Measurements from ENCODE around the gene NTRK1.
A peak's percentile ranks its signal among the peaks of the same experiment; 100 is the strongest.

The NTRK1 gene

DNA sequence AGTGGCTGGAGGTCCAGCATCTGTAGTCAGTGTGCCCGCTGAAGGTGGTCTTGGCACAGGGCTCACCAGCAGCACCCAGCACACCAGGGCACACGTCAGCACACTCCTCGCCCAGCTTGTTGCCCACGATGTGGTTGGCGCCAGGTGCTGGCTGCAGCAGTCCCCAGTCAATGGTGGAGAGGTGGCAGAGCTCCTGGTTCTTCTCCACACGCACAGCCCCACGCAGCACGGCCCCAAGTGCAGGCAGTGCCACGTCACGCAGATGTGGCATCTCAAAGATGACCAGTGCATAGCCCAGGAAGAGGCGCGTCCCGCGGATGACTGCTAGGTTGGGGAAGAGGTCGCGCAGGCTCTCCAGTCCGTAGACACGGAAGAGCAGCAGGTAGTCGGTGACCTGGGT lies 6.9 kb upstream of the NTRK1 start:
- H3K27ac ChIP-seq = no peak overlapping the region
- peaks cover 0 to 62% of the 10 kb centered on the region in 2 donors for H3K27me3 ChIP-seq
- intact Hi-C loops (cut with DNase I; ENCODE audit: low total_unique reads) = no loop called here
- TF ChIP-seq, protein P1, sequence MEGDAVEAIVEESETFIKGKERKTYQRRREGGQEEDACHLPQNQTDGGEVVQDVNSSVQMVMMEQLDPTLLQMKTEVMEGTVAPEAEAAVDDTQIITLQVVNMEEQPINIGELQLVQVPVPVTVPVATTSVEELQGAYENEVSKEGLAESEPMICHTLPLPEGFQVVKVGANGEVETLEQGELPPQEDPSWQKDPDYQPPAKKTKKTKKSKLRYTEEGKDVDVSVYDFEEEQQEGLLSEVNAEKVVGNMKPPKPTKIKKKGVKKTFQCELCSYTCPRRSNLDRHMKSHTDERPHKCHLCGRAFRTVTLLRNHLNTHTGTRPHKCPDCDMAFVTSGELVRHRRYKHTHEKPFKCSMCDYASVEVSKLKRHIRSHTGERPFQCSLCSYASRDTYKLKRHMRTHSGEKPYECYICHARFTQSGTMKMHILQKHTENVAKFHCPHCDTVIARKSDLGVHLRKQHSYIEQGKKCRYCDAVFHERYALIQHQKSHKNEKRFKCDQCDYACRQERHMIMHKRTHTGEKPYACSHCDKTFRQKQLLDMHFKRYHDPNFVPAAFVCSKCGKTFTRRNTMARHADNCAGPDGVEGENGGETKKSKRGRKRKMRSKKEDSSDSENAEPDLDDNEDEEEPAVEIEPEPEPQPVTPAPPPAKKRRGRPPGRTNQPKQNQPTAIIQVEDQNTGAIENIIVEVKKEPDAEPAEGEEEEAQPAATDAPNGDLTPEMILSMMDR (IDR thresholded peaks at IDR 0.05) = no peak
- peaks cover 0 to 13% (median 1%) of the 10 kb centered on the region in 4 donors for H3K4me1 ChIP-seq
- no peaks in the 10 kb centered on the region for H3K36me3 ChIP-seq
- no peak overlapping the region for H3K4me3 ChIP-seq
- H3K9me3 ChIP-seq = no peaks in the 10 kb centered on the region
- no peak for DNase-seq

DNA sequence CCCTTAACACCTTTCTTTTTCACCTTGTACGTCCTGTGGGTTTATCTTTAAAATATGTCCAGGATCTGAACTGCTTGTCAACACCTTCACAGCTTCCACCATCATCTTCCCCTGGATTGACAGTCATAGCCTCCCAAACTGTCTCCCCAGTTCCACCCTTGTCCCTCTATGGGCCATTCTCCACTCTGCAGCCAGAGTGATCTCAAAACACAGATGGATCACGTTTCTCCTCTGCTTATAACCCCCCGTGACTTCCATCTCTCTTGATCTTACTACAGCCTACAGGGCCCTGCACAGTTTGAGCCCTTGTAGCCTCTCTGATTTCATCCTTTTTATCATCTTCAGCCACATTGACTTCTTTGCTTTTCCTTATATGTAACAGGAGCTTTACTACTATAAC lies 6.0 kb upstream of the NTRK1 start:
- Histone ChIP-seq H3K9me3 (no peaks in the 10 kb centered on the region), H3K4me3 (no peak overlapping the region), H3K27ac (no peak overlapping the region), H3K27me3 (peaks cover 0 to 63% of the 10 kb centered on the region in 2 donors), H3K36me3 (no peaks in the 10 kb centered on the region), H3K4me1 (peaks cover 0 to 18% (median 10%) of the 10 kb centered on the region in 4 donors)
- DNase-seq = no peak
- intact Hi-C loops (cut with DNase I; ENCODE audit: low total_unique reads) = no loop called here
- TF ChIP-seq, protein P1 (IDR thresholded peaks at IDR 0.05) = no peak

DNA sequence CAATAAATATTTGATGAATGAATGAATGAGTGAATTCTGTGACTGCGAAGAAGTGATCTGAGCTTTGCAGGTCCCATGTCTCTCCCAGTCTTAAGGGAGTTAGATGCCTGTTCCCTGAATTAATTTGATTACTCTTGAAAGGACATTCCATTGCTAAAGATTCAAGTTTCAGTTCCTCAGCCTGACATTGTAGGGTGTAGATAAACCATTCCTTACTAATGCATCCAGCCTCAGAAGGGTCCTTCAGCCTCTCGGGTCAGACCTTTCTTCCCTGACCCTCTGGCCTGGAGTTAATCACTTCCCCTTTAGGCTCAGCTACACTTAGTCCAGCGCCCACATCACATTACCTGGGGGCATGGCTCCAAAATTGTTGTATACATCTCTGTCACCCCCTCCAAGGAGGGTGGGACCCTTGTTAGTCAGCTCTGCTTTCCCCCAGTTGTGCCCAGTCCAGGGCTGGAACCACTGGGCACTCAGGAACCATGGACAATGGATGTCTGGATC lies 4.3 kb upstream of the NTRK1 start:
- no peaks in the 10 kb centered on the region for H3K36me3 ChIP-seq
- DNase-seq = no peak
- H3K4me1 ChIP-seq = peaks cover 0 to 35% (median 25%) of the 10 kb centered on the region in 4 donors
- H3K27me3 ChIP-seq = peaks cover 0 to 74% of the 10 kb centered on the region in 2 donors
- H3K4me3 ChIP-seq = no peak overlapping the region
- no peak overlapping the region for H3K27ac ChIP-seq
- intact Hi-C loops (cut with DNase I; ENCODE audit: low total_unique reads) = no loop called here
- no peaks in the 10 kb centered on the region for H3K9me3 ChIP-seq
- TF ChIP-seq, protein P1 (IDR thresholded peaks at IDR 0.05) = no peak

DNA sequence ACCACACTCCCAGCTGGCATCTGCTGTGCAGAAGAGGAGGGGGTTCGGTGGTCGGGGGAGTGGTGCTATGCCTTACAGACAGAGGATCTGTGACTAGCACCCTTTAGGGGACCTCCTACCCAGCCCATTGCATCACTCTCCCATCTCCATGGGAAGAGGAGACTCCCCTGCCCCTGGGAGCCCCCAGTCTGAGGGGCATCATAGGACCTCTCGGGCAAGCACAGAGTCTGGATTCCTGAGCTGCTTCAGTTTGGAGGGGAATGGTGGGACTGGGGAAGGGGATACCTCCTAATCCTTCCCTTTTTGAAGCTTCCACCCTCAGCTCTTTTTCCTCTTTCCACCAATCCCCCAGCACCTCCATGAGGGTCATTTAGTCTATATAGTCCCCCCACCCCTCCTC lies 3.1 kb upstream of the NTRK1 start:
- intact Hi-C loops (cut with DNase I; ENCODE audit: low total_unique reads) = no loop called here
- Histone ChIP-seq H3K9me3 (no peaks in the 10 kb centered on the region), H3K36me3 (no peaks in the 10 kb centered on the region), H3K27ac (no peak overlapping the region), H3K4me3 (no peak overlapping the region), H3K4me1 (peaks cover 0 to 28% (median 25%) of the 10 kb centered on the region in 4 donors), H3K27me3 (peaks cover 0 to 75% of the 10 kb centered on the region in 2 donors)
- no peak for DNase-seq
- TF ChIP-seq, protein P1 (IDR thresholded peaks at IDR 0.05) = no peak

DNA sequence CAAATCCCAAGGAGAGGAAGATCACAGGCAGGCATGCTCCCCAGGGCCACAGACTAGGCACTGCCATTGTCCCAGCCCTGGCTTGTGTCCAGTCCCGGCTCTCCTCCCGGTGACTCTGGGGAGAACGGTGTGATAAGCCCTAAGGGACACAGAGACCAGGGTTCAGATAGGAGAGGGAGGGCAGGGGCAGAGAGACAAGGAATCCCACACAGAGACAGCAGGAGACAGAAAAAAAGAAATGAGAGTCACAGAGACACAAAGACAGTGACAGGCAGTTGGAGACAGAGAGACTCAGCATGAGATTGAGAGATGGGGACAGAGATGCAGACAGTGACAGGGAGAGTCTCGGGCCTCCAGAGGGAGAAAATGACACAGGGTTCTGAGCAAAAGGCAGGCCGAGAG lies 2.1 kb upstream of the NTRK1 start:
- TF ChIP-seq, protein P1 (IDR thresholded peaks at IDR 0.05) = no peak
- intact Hi-C loops (cut with DNase I; ENCODE audit: low total_unique reads) = no loop called here
- H3K27me3 ChIP-seq = peaks cover 0 to 81% of the 10 kb centered on the region in 2 donors
- peaks cover 0 to 27% (median 25%) of the 10 kb centered on the region in 4 donors for H3K4me1 ChIP-seq
- DNase-seq = no peak
- H3K36me3 ChIP-seq = no peaks in the 10 kb centered on the region
- no peaks in the 10 kb centered on the region for H3K9me3 ChIP-seq
- peak overlapping the region in 1 of 2 donors; percentile 30 for H3K4me3 ChIP-seq
- H3K27ac ChIP-seq = no peak overlapping the region
